ENCODE data around the gene FAM171A1. TPM values are rescaled to one million over a fixed set of nuclear protein-coding genes. Genes with fewer than 3 reads are reported as not detected.
A peak's percentile ranks its signal among the peaks of the same experiment; 100 is the strongest.

FAM171A1 gene
- polyA plus RNA-seq, 4 donors: 9.2 to 28.4 (median 18.2) TPM

DNA sequence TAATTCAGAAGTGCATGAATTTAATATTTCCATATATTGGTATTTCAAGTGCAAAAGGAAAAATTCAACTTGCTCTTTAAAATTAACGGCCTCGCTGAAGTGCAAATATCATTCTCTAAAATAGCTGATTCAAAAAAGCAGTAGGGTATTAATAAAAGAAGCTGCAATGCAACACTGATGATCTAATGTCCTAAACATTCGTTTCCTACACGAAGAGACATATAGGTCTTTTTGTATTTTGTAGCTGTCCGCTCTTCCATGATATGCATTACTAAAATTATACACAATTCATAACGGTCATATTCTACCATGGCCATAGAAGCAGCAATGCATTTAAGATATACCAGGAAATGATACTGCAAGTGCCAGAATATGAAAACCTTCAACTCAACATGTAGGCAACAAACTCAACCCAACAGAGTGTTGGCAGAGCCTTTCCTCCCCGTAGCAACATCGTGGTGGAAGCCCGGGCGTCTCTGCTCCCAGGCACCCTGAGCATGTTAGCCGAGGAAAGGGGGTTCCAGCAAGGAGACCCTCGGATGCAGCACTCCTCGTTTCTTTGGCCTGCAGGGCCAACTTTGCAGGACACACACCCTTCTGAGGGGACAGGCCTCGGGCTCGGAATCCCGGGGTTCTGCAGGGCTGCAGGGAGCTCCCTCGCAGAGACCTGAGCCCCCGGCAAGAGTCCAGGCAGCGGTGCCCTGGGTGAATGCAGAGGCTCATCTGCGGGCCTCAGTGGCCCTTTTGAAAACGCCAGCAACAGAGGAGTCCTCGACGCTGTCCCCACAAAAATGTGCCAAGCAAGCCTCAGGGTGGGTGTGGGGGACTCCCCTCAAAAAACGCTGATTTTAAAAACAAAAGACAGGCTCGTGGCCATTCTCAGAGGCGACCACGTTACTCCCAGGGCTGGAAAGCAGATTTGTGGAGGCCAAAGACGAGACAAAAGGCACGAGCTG, 1.6 kb downstream of the FAM171A1 start:
- peaks cover 0 to 3% (median 0%) of the 10 kb centered on the region in 3 donors for H3K4me1 ChIP-seq (ENCODE audit: control insufficient read depth in 3 of 3, insufficient read depth in 2 of 3, low read depth in 1 of 3, low read length in 2 of 3)
- H3K36me3 ChIP-seq (ENCODE audit: control insufficient read depth in 3 of 3, insufficient read depth in 2 of 3, low read depth in 1 of 3, low read length in 3 of 3): peaks cover 0 to 3% (median 0%) of the 10 kb centered on the region in 3 donors
- WGBS, 3 donors: 12 to 23% (median 21%) methylated on average over 29 of the region's 29 CpGs
- peak overlapping the region in 2 of 3 donors; percentile 45 to 63 for H3K27ac ChIP-seq (ENCODE audit: low read depth in 1 of 3, low read length in 2 of 3)
- FAIRE-seq: no peak
- H3K27me3 ChIP-seq (ENCODE audit: control insufficient read depth in 3 of 3, insufficient read depth in 3 of 3, low read length in 3 of 3): peaks cover 0 to 3% (median 0%) of the 10 kb centered on the region in 3 donors
- peak overlapping the region; percentile 73 to 97 (median 76) for H3K4me3 ChIP-seq (ENCODE audit: low read depth in 1 of 3, low read length in 3 of 3)
- DNase-seq: peak; percentile 21 to 52
- H3K9me3 ChIP-seq (ENCODE audit: control insufficient read depth in 2 of 2, insufficient read depth in 1 of 2, low read depth in 1 of 2, low read length in 1 of 2): no peaks in the 10 kb centered on the region

DNA sequence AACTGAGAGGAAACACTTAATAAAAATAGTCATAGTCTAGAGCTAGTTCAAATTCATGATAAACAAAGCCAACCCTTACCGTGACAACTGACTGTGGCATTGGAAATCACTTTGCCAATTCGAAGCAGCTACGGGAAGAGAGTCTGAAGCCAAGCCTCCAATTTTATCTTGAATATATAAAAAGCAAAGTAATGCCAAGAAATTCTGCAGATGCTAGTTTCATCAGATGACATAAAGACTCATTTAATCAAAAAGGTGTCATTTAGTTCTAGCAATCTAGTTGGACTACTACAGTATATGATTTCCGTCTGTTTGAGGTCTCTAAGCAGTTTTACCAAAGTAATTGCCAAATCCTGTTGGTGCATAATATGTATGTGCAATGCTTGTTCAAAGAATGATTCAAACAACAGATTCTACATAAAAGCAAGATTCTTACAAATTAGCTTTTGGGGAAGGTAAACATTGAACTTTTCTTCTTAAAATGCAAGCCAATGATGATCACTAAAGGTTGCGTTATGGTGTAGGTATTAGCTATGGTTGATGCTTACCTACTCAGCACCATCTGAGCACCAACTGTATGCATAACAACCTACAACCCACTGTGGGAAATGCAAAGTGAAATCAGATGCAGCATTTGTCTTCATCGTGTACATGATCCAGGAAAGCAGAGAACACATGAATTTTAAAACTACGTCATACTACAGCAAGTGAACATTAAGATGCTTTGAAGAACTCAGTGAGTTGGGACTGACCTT, 2.8 kb downstream of the FAM171A1 start:
- Histone ChIP-seq H3K4me3 (ENCODE audit: low read depth in 1 of 3, low read length in 3 of 3) (no peak overlapping the region), H3K36me3 (ENCODE audit: control insufficient read depth in 3 of 3, insufficient read depth in 2 of 3, low read depth in 1 of 3, low read length in 3 of 3) (peaks cover 0 to 5% (median 0%) of the 10 kb centered on the region in 3 donors), H3K9me3 (ENCODE audit: control insufficient read depth in 2 of 2, insufficient read depth in 1 of 2, low read depth in 1 of 2, low read length in 1 of 2) (no peaks in the 10 kb centered on the region), H3K27ac (ENCODE audit: low read depth in 1 of 3, low read length in 2 of 3) (no peak overlapping the region), H3K27me3 (ENCODE audit: control insufficient read depth in 3 of 3, insufficient read depth in 3 of 3, low read length in 3 of 3) (peaks cover 0 to 3% (median 0%) of the 10 kb centered on the region in 3 donors), H3K4me1 (ENCODE audit: control insufficient read depth in 3 of 3, insufficient read depth in 2 of 3, low read depth in 1 of 3, low read length in 2 of 3) (peaks cover 0 to 3% (median 0%) of the 10 kb centered on the region in 3 donors)
- 76 to 89% (median 82%) methylated on average over 7 of the region's 7 CpGs for WGBS, 3 donors
- FAIRE-seq (no peak), DNase-seq (no peak)

DNA sequence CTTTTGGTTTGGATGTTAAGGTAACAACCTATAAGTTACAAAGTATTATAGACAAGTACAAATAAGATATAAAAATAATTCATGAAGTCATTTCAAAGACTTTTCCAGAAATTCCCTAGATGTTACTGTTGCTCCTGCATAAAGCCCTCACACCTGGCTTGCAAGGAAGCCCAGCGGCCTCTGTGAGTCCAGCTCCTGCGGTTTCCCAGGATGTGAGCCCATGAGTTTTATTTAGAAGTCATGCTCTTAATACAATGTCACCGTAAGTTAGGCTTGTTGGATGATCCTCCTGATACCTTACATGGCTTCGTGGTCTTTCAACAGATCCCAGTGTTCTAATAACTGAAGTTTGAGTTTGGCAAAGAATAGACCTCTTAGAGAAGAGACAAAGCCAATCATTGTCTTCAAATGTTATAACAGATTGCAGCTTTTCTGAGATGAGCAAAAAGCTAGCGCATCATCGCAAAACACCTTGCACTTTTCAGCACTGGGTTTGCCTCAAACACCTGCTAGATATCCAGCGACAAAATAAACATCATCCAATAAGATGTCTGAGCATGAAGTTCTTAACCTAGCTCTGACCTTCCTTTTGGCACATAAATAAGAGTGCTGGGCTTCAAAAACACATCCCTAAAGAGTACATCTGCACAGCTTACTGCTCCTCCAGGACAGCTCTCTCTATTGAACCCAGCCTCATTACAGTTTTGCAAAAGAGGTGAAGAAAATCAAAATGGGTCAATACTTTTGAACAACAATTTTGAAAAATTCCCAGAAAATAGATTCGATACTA, 3.6 kb downstream of the FAM171A1 start:
- Histone ChIP-seq H3K27ac (ENCODE audit: low read depth in 1 of 3, low read length in 2 of 3) (no peak overlapping the region), H3K9me3 (ENCODE audit: control insufficient read depth in 2 of 2, insufficient read depth in 1 of 2, low read depth in 1 of 2, low read length in 1 of 2) (no peaks in the 10 kb centered on the region), H3K4me3 (ENCODE audit: low read depth in 1 of 3, low read length in 3 of 3) (no peak overlapping the region), H3K36me3 (ENCODE audit: control insufficient read depth in 3 of 3, insufficient read depth in 2 of 3, low read depth in 1 of 3, low read length in 3 of 3) (peaks cover 0 to 5% (median 0%) of the 10 kb centered on the region in 3 donors), H3K4me1 (ENCODE audit: control insufficient read depth in 3 of 3, insufficient read depth in 2 of 3, low read depth in 1 of 3, low read length in 2 of 3) (peaks cover 0 to 3% (median 0%) of the 10 kb centered on the region in 3 donors), H3K27me3 (ENCODE audit: control insufficient read depth in 3 of 3, insufficient read depth in 3 of 3, low read length in 3 of 3) (peaks cover 0 to 3% (median 0%) of the 10 kb centered on the region in 3 donors)
- 87 to 92% (median 89%) methylated on average over 8 of the region's 8 CpGs for WGBS, 3 donors
- DNase-seq (no peak), FAIRE-seq (no peak)

DNA sequence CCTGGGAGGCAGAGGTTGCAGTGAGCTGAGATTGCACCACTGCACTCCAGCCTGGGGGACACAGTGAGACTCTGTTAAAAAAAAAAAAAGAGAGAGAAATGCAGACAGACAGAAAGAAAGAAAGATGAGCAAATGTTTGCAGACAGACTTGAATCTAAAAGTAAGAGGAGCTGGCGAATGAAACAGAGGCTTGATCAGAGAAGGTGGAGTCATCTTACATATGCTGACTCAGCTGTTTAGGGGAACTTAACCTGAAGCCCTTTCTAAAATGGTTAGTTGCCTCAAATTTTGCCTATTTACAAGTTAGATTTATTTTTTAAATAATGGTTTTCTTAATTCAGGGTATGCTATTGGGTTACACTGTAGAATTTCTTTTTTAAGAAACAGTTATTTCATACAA, 5.4 kb downstream of the FAM171A1 start:
- DNase-seq (no peak), FAIRE-seq (no peak)
- no peak overlapping the region for H3K27ac ChIP-seq (ENCODE audit: low read depth in 1 of 3, low read length in 2 of 3)
- no peaks in the 10 kb centered on the region for H3K9me3 ChIP-seq (ENCODE audit: control insufficient read depth in 2 of 2, insufficient read depth in 1 of 2, low read depth in 1 of 2, low read length in 1 of 2)
- WGBS, 3 donors: 88 to 93% (median 89%) methylated on average over 1 of the region's 1 CpG
- peaks cover 0 to 5% (median 0%) of the 10 kb centered on the region in 3 donors for H3K36me3 ChIP-seq (ENCODE audit: control insufficient read depth in 3 of 3, insufficient read depth in 2 of 3, low read depth in 1 of 3, low read length in 3 of 3)
- H3K4me3 ChIP-seq (ENCODE audit: low read depth in 1 of 3, low read length in 3 of 3): no peak overlapping the region
- no peaks in the 10 kb centered on the region for H3K4me1 ChIP-seq (ENCODE audit: control insufficient read depth in 3 of 3, insufficient read depth in 2 of 3, low read depth in 1 of 3, low read length in 2 of 3)
- no peaks in the 10 kb centered on the region for H3K27me3 ChIP-seq (ENCODE audit: control insufficient read depth in 3 of 3, insufficient read depth in 3 of 3, low read length in 3 of 3)

DNA sequence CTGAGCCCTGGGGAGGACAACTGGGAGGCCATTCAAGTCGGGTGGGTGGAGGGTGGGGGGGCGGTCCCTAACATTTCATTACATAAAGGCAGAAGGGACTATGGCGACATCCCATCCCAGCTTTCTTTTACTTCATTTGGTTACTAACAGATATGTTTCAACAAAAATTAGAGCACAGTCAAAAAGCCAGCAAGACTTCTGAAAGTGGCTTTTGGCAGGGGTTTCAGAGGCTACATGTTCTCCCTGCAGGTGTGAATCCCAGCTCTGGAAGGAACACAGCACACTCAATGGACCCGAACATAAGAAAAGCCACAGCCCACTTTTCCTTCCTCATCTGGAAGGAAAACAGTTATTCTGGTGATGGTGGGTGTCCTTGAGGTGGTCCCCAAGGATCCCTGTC, 7.1 kb downstream of the FAM171A1 start:
- H3K27me3 ChIP-seq (ENCODE audit: control insufficient read depth in 3 of 3, insufficient read depth in 3 of 3, low read length in 3 of 3): no peaks in the 10 kb centered on the region
- H3K9me3 ChIP-seq (ENCODE audit: control insufficient read depth in 2 of 2, insufficient read depth in 1 of 2, low read depth in 1 of 2, low read length in 1 of 2): no peaks in the 10 kb centered on the region
- FAIRE-seq (no peak), DNase-seq (no peak)
- peaks cover 0 to 5% (median 0%) of the 10 kb centered on the region in 3 donors for H3K36me3 ChIP-seq (ENCODE audit: control insufficient read depth in 3 of 3, insufficient read depth in 2 of 3, low read depth in 1 of 3, low read length in 3 of 3)
- H3K4me3 ChIP-seq (ENCODE audit: low read depth in 1 of 3, low read length in 3 of 3): no peak overlapping the region
- H3K27ac ChIP-seq (ENCODE audit: low read depth in 1 of 3, low read length in 2 of 3): no peak overlapping the region
- no peaks in the 10 kb centered on the region for H3K4me1 ChIP-seq (ENCODE audit: control insufficient read depth in 3 of 3, insufficient read depth in 2 of 3, low read depth in 1 of 3, low read length in 2 of 3)
- WGBS, 3 donors: 84 to 92% (median 88%) methylated on average over 4 of the region's 4 CpGs

DNA sequence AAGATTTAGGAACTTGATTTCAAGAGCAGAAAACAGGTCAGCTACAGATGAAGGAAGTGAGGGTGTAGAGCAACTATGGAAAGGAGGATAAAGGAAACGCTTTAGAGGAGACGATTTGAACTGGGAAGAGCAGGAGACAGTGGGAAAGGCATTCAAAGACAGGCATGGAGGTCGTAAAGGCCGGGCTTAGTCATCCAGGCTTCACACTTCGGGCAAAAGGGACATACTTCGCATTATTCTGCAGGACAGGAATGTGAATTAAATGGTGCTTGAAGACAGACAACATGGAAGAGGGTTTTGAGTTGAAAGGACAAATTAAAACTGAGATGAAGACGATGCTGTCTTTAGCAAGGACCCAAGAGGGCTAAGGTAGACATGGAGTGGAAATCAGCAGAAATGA, 8.1 kb downstream of the FAM171A1 start:
- FAIRE-seq: no peak
- no peak for DNase-seq
- no peaks in the 10 kb centered on the region for H3K9me3 ChIP-seq (ENCODE audit: control insufficient read depth in 2 of 2, insufficient read depth in 1 of 2, low read depth in 1 of 2, low read length in 1 of 2)

DNA sequence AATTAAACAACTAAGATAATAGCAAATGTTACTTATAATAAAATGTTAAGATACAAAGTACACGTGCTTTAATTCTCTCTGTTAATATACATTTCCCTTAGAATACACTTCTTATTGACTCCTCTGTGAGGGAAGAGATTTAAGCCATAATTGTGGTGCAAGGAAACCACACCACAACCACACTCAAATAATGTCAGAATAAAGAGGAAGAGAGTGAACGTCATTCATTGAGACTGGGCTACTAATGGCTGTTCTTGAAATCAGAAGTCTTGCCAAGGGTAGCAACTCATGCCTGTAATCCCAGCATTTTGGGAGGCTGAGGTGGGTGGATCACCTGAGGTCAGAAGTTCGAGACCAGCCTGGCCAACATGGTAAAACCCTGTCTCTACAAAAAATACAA, 10.0 kb downstream of the FAM171A1 start:
- Histone ChIP-seq H3K27ac (ENCODE audit: low read depth in 1 of 3, low read length in 2 of 3) (no peak overlapping the region), H3K4me3 (ENCODE audit: low read depth in 1 of 3, low read length in 3 of 3) (no peak overlapping the region), H3K4me1 (ENCODE audit: control insufficient read depth in 3 of 3, insufficient read depth in 2 of 3, low read depth in 1 of 3, low read length in 2 of 3) (no peaks in the 10 kb centered on the region), H3K9me3 (ENCODE audit: control insufficient read depth in 2 of 2, insufficient read depth in 1 of 2, low read depth in 1 of 2, low read length in 1 of 2) (no peaks in the 10 kb centered on the region), H3K27me3 (ENCODE audit: control insufficient read depth in 3 of 3, insufficient read depth in 3 of 3, low read length in 3 of 3) (no peaks in the 10 kb centered on the region), H3K36me3 (ENCODE audit: control insufficient read depth in 3 of 3, insufficient read depth in 2 of 3, low read depth in 1 of 3, low read length in 3 of 3) (peaks cover 0 to 4% (median 0%) of the 10 kb centered on the region in 3 donors)
- no peak for FAIRE-seq
- 49 to 60% (median 58%) methylated on average over 3 of the region's 3 CpGs for WGBS, 3 donors
- DNase-seq: no peak

More for the DNA sequence above, 8.1 kb downstream of the FAM171A1 start:
- H3K36me3 ChIP-seq (ENCODE audit: control insufficient read depth in 3 of 3, insufficient read depth in 2 of 3, low read depth in 1 of 3, low read length in 3 of 3): peaks cover 0 to 5% (median 0%) of the 10 kb centered on the region in 3 donors
- no peaks in the 10 kb centered on the region for H3K4me1 ChIP-seq (ENCODE audit: control insufficient read depth in 3 of 3, insufficient read depth in 2 of 3, low read depth in 1 of 3, low read length in 2 of 3)
- 82 to 85% (median 85%) methylated on average over 7 of the region's 7 CpGs for WGBS, 3 donors
- H3K4me3 ChIP-seq (ENCODE audit: low read depth in 1 of 3, low read length in 3 of 3): no peak overlapping the region
- H3K27ac ChIP-seq (ENCODE audit: low read depth in 1 of 3, low read length in 2 of 3): no peak overlapping the region
- no peaks in the 10 kb centered on the region for H3K27me3 ChIP-seq (ENCODE audit: control insufficient read depth in 3 of 3, insufficient read depth in 3 of 3, low read length in 3 of 3)

DNA sequence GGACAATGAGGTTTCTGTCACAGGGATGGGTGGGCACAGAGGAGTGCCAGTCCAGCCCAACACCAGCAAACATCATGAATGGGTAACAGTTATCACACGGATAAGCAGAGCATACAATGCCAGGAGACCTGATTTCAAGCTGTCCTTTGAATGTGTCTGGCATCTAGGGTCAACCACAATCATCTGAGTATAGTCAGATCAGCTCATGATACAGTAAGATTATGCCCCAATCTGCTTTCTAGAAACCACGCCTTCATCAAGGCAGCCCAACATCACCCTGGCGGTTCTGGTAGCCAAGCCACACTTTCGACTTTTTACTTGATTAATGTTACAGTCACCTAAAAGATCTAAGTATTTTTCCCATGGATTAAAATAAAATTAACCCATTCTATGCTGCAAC, 10.5 kb downstream of the FAM171A1 start:
- no peak overlapping the region for H3K4me3 ChIP-seq (ENCODE audit: low read depth in 1 of 3, low read length in 3 of 3)
- WGBS, 3 donors: 65 to 78% (median 75%) methylated on average over 4 of the region's 4 CpGs
- H3K9me3 ChIP-seq (ENCODE audit: control insufficient read depth in 2 of 2, insufficient read depth in 1 of 2, low read depth in 1 of 2, low read length in 1 of 2): no peaks in the 10 kb centered on the region
- DNase-seq: peak in 1 of 2 donors; percentile 16
- no peaks in the 10 kb centered on the region for H3K4me1 ChIP-seq (ENCODE audit: control insufficient read depth in 3 of 3, insufficient read depth in 2 of 3, low read depth in 1 of 3, low read length in 2 of 3)
- H3K27me3 ChIP-seq (ENCODE audit: control insufficient read depth in 3 of 3, insufficient read depth in 3 of 3, low read length in 3 of 3): no peaks in the 10 kb centered on the region
- no peak for FAIRE-seq
- peaks cover 0 to 3% (median 0%) of the 10 kb centered on the region in 3 donors for H3K36me3 ChIP-seq (ENCODE audit: control insufficient read depth in 3 of 3, insufficient read depth in 2 of 3, low read depth in 1 of 3, low read length in 3 of 3)
- no peak overlapping the region for H3K27ac ChIP-seq (ENCODE audit: low read depth in 1 of 3, low read length in 2 of 3)

All from small intestine (tissue), 7 donors.